Neural cell (in vitro differentiated cells): ENCODE data around the gene TBX4. TPM values are rescaled to one million over a fixed set of nuclear protein-coding genes. Genes with fewer than 3 reads are reported as not detected.

Experiments
- H2AFZ ChIP-seq: fragments of 200-600, 300-800 bp; sonication (generic), shearing (Covaris generic); 2 replicates; pipeline ENCODE4 v1.6.0; 2014; ENCODE audit warnings: low read depth, mild to moderate bottlenecking, antibody characterized with exemption, low read length, moderate library complexity
- H3F3A ChIP-seq: fragments of 200-600 bp; shearing (Covaris generic); 2 replicates; pipeline ENCODE4 v1.6.1; 2016; ENCODE audit warnings: mild to moderate bottlenecking, moderate library complexity, mixed read lengths, antibody characterized with exemption, low read length; ENCODE audit not compliant: insufficient read depth, poor library complexity, severe bottlenecking
- H3K27ac ChIP-seq: fragments of 200-600, 300-800 bp; sonication (generic), shearing (Covaris generic); 2 replicates; pipeline ENCODE4 v1.5.1; 2014; ENCODE audit warnings: mild to moderate bottlenecking, low read length, moderate library complexity
- H3K27me3 ChIP-seq: fragments of 300-800, 200-600 bp; sonication (generic), shearing (Covaris generic); 2 replicates; pipeline ENCODE4 v1.6.0; 2014; ENCODE audit warnings: mild to moderate bottlenecking, low read depth, low read length, moderate library complexity; ENCODE audit not compliant: insufficient read depth
- H3K36me3 ChIP-seq: fragments of 300-800, 200-600 bp; sonication (generic), shearing (Covaris generic); 2 replicates; pipeline ENCODE4 v1.5.1; 2014; ENCODE audit warnings: mild to moderate bottlenecking, antibody characterized with exemption, low read length, moderate library complexity; ENCODE audit not compliant: insufficient read depth
- H3K4me2 ChIP-seq: fragments of 300-800, 200-600 bp; sonication (generic), shearing (Covaris generic); 2 replicates; pipeline ENCODE4 v1.6.0; 2014; ENCODE audit warnings: mild to moderate bottlenecking, low read length
- H3K4me3 ChIP-seq: fragments of 300-800, 200-600 bp; sonication (generic), shearing (Covaris generic); 2 replicates; pipeline ENCODE4 v1.5.1; 2014; ENCODE audit warnings: mild to moderate bottlenecking, low read length, moderate library complexity
- H3K79me2 ChIP-seq: fragments of 200-600 bp; shearing (Covaris generic); replicated peaks from 2 replicates; pipeline ENCODE4 v1.6.0; 2014; ENCODE audit warnings: mild to moderate bottlenecking, low read length, moderate library complexity; ENCODE audit not compliant: insufficient read depth
- H3K9ac ChIP-seq: fragments of 300-800, 200-600 bp; sonication (generic), shearing (Covaris generic); 2 replicates; pipeline ENCODE4 v1.6.1; 2016; ENCODE audit warnings: mild to moderate bottlenecking, low read length, mixed read lengths
- H3K9me2 ChIP-seq: fragments of 200-600 bp; shearing (Covaris generic); 2 replicates; pipeline ENCODE4 v1.6.1; 2016; ENCODE audit warnings: mild to moderate bottlenecking, low read length, mixed read lengths; ENCODE audit not compliant: insufficient read depth
- H3K9me3 ChIP-seq: fragments of 200-600, 300-800 bp; sonication (generic), shearing (Covaris generic); 2 replicates; pipeline ENCODE4 v1.6.1; 2016; ENCODE audit warnings: mild to moderate bottlenecking, mixed run types, low read length, moderate library complexity, mixed read lengths
- H4K20me1 ChIP-seq: fragments of 200-600 bp; shearing (Covaris generic); 2 replicates; pipeline ENCODE4 v1.6.1; 2016; ENCODE audit warnings: mild to moderate bottlenecking, mixed run types; ENCODE audit not compliant: insufficient read depth
- EP300 ChIP-seq: fragments of 450-650 bp; conservative IDR thresholded peaks from 2 replicates; pipeline ENCODE4 v1.6.1; 2014; ENCODE audit warnings: antibody characterized with exemption, mild to moderate bottlenecking, moderate library complexity; ENCODE audit not compliant: poor library complexity, severe bottlenecking
- EZH2 ChIP-seq: fragments of 200-600, 300-800 bp; shearing (Covaris generic), sonication (generic); IDR thresholded peaks from 2 replicates; pipeline ENCODE4 v1.6.1; 2014; ENCODE audit warnings: antibody characterized with exemption, low read length, borderline replicate concordance, mild to moderate bottlenecking; ENCODE audit not compliant: insufficient read depth, poor library complexity, severe bottlenecking
- MXI1 ChIP-seq: fragments of 450-650 bp; conservative IDR thresholded peaks from 2 replicates; pipeline ENCODE4 v1.6.1; 2014; ENCODE audit warnings: antibody characterized with exemption, mild to moderate bottlenecking; ENCODE audit not compliant: poor library complexity, severe bottlenecking
- POLR2AphosphoS5 ChIP-seq: IDR thresholded peaks from 2 replicates; pipeline ENCODE4 v1.6.1; 2012
- RAD21 ChIP-seq: fragments of 450-650 bp; conservative IDR thresholded peaks from 2 replicates; pipeline ENCODE4 v1.6.1; 2014; ENCODE audit warnings: antibody characterized with exemption, mild to moderate bottlenecking, moderate library complexity
- SMC3 ChIP-seq: fragments of 450-650 bp; conservative IDR thresholded peaks from 2 replicates; pipeline ENCODE4 v1.6.1; 2014; ENCODE audit warnings: antibody characterized with exemption, mild to moderate bottlenecking, moderate library complexity; ENCODE audit not compliant: poor library complexity
- TAF1 ChIP-seq: IDR thresholded peaks from 2 replicates; pipeline ENCODE4 v1.6.1; 2012; ENCODE audit warnings: low read depth
- polyA plus RNA-seq: library from polyadenylated mRNA; depleted of rRNA; stranded (reverse); fragments of >200 nt; gene quantifications from 2 replicates; pipeline ENCODE4 v1.2.3, GENCODE V29; 2014
- TF ChIP-seq, protein P1 (sequence below): fragments of 450-650 bp; IDR thresholded peaks from 2 replicates; pipeline ENCODE4 v1.5.1; 2014; ENCODE audit warnings: antibody characterized with exemption, mild to moderate bottlenecking, moderate library complexity; ENCODE audit not compliant: poor library complexity, severe bottlenecking
- TF ChIP-seq, protein P2 (sequence below): IDR thresholded peaks from 2 replicates; pipeline ENCODE4 v1.6.1; 2012; ENCODE audit warnings: borderline replicate concordance

The TBX4 gene
- polyA plus RNA-seq, 1 donor from 2014 or later = not detected

DNA sequence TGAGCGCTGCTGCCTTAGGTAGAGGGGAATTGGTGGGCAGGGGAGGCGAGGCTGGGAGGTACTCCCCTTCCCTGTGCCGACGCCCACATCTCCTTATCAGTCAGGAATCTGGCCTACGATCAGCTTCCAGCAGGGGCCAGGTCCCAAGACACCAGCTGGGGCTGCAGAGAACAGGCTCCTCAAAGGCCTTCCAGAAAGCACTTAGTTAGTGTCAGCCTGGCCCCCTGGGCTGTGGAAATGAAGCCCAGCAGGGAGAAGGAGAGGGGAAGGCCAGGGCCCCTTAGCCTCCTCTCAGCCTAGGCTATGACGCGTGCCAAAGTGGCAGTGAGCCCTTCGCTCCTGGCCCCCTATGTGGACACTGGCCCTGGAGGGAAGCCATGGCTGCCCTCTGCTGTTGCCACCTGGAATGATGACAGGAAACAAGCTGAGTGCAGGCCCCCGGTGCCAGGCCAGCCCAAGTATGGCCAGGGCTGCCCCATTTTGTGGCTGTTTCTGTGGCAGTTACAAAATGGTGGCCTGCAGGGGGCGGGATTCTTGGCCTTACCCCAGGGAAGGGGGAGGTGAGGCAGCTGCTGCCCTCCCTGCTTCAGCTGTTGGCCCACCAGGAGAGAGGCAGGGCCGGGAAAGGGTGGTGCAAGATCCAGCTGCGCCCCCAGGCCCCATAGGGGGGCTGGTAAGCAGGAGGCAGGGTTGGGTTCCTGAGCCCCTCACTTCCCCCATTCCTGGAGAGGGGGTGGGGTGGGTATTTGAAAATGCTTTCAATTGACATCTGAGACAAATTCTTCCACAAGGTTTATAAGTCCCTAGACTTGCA is 11.3 kb downstream of the TBX4 start:
- Histone ChIP-seq H3K27ac (no peak overlapping the region), H2AFZ (no peak overlapping the region), H3K9me2 (no peaks in the 10 kb centered on the region), H3K9ac (no peak overlapping the region), H4K20me1 (no peaks in the 10 kb centered on the region), H3K4me3 (no peak overlapping the region), H3K79me2 (no peaks in the 10 kb centered on the region), H3F3A (no peaks in the 10 kb centered on the region), H3K9me3 (peaks cover 3% of the 10 kb centered on the region), H3K36me3 (no peaks in the 10 kb centered on the region), H3K4me2 (no peak overlapping the region), H3K27me3 (peaks cover 67% of the 10 kb centered on the region)
- TF ChIP-seq EZH2 (no peak), RAD21 (no peak), MXI1 (no peak), SMC3 (no peak), POLR2AphosphoS5 (no peak), TAF1 (no peak), EP300 (no peak)
- TF ChIP-seq, protein P1, sequence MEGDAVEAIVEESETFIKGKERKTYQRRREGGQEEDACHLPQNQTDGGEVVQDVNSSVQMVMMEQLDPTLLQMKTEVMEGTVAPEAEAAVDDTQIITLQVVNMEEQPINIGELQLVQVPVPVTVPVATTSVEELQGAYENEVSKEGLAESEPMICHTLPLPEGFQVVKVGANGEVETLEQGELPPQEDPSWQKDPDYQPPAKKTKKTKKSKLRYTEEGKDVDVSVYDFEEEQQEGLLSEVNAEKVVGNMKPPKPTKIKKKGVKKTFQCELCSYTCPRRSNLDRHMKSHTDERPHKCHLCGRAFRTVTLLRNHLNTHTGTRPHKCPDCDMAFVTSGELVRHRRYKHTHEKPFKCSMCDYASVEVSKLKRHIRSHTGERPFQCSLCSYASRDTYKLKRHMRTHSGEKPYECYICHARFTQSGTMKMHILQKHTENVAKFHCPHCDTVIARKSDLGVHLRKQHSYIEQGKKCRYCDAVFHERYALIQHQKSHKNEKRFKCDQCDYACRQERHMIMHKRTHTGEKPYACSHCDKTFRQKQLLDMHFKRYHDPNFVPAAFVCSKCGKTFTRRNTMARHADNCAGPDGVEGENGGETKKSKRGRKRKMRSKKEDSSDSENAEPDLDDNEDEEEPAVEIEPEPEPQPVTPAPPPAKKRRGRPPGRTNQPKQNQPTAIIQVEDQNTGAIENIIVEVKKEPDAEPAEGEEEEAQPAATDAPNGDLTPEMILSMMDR = no peak
- TF ChIP-seq, protein P2, sequence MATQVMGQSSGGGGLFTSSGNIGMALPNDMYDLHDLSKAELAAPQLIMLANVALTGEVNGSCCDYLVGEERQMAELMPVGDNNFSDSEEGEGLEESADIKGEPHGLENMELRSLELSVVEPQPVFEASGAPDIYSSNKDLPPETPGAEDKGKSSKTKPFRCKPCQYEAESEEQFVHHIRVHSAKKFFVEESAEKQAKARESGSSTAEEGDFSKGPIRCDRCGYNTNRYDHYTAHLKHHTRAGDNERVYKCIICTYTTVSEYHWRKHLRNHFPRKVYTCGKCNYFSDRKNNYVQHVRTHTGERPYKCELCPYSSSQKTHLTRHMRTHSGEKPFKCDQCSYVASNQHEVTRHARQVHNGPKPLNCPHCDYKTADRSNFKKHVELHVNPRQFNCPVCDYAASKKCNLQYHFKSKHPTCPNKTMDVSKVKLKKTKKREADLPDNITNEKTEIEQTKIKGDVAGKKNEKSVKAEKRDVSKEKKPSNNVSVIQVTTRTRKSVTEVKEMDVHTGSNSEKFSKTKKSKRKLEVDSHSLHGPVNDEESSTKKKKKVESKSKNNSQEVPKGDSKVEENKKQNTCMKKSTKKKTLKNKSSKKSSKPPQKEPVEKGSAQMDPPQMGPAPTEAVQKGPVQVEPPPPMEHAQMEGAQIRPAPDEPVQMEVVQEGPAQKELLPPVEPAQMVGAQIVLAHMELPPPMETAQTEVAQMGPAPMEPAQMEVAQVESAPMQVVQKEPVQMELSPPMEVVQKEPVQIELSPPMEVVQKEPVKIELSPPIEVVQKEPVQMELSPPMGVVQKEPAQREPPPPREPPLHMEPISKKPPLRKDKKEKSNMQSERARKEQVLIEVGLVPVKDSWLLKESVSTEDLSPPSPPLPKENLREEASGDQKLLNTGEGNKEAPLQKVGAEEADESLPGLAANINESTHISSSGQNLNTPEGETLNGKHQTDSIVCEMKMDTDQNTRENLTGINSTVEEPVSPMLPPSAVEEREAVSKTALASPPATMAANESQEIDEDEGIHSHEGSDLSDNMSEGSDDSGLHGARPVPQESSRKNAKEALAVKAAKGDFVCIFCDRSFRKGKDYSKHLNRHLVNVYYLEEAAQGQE = no peak

GRCh38 chr17:61464130-61464842 is 12.1 kb downstream of the TBX4 start:
- H3K27me3 ChIP-seq = peaks cover 59% of the 10 kb centered on the region

More at GRCh38 chr17:61464130-61464842, 12.1 kb downstream of the TBX4 start:
- Histone ChIP-seq H3K9ac (no peak overlapping the region), H3K9me3 (peaks cover 3% of the 10 kb centered on the region), H3K9me2 (no peaks in the 10 kb centered on the region), H3F3A (no peaks in the 10 kb centered on the region), H3K4me2 (no peak overlapping the region), H3K4me3 (no peak overlapping the region), H3K36me3 (no peaks in the 10 kb centered on the region), H3K27ac (no peak overlapping the region), H3K79me2 (no peaks in the 10 kb centered on the region), H4K20me1 (no peaks in the 10 kb centered on the region), H2AFZ (no peak overlapping the region)
- TF ChIP-seq RAD21 = no peak
- TF ChIP-seq SMC3 = no peak
- no peak for TF ChIP-seq TAF1
- no peak for TF ChIP-seq EZH2
